Left lung (tissue), 10 donors: ENCODE measurements around the gene KPNA5. TPM values are rescaled to one million over a fixed set of nuclear protein-coding genes. Genes with fewer than 3 reads are reported as not detected.
A peak's percentile ranks its signal among the peaks of the same experiment; 100 is the strongest.

Experiments used
- ATAC-seq: fragments of 200-7000 bp; cut with Tn5 transposase; one replicate; pipeline ENCODE4 v1.9.1; 2020; ENCODE audit warnings: moderate library complexity
- DNase-seq, 4 donors: peaks; one replicate each; pipeline ENCODE4 v3.0.0-alpha.2; 2013 to 2020
- H3K27ac ChIP-seq, 2 donors: fragments of 200-600 bp; sonication (generic) in 1 of 2; one replicate each; pipeline versions ENCODE4 v1.5.0 to v1.8.0; 2020 to 2021
- H3K27me3 ChIP-seq, 2 donors: fragments of 200-600 bp; sonication (generic) in 1 of 2; one replicate each; pipeline versions ENCODE4 v1.5.0 to v1.8.0; 2020 to 2021
- H3K36me3 ChIP-seq, 2 donors: fragments of 200-600 bp; sonication (generic) in 1 of 2; one replicate each; pipeline versions ENCODE4 v1.5.0 to v1.8.0; 2020 to 2021
- H3K4me1 ChIP-seq, 2 donors: fragments of 200-600 bp; one replicate each; pipeline ENCODE4 v1.8.0; 2021
- H3K4me3 ChIP-seq, 2 donors: fragments of 200-600 bp; sonication (generic) in 1 of 2; one replicate each; pipeline versions ENCODE4 v1.5.0 to v1.8.0; 2020 to 2021; ENCODE audit warnings: mild to moderate bottlenecking in 1 of 2
- H3K9me3 ChIP-seq, 2 donors: fragments of 200-600 bp; sonication (generic) in 1 of 2; one replicate each; pipeline versions ENCODE4 v1.5.0 to v1.8.0; 2020 to 2021
- intact Hi-C, 2 donors: fragments of 100-400 bp; cut with DNase I; formaldehyde crosslinking; loops; one replicate each; pipeline versions ENCODE4 v1.11.2 to v1.14.2; 2022
- polyA plus RNA-seq, 6 donors: library from polyadenylated mRNA; unstranded; fragments of 120-200 nt; gene quantifications; one replicate each; pipeline ENCODE4 v1.2.1, GENCODE V29; 2013; ENCODE audit not compliant: insufficient read length in 6 of 6
- total RNA-seq, 2 donors: library from RNA; stranded (reverse); fragmentation: NEBNext Ultra II Directional; extraction: Animal tissue kit (Norgen Biotek cat#: 25700); gene quantifications; one replicate each; pipeline ENCODE4 v1.2.1, GENCODE V29; 2021
- TF ChIP-seq, protein P1 (sequence below), 2 donors: fragments of 200-600 bp; sonication (generic) in 1 of 2; IDR thresholded peaks; one replicate each; pipeline versions ENCODE4 v1.5.0 to v1.8.0; 2021; ENCODE audit warnings: antibody characterized with exemption in 2 of 2
- donor health status: DM: no; HTN: yes; CAD: no.
- donor health status: DM: no; HTN: no; CAD: no.

KPNA5 gene
- total and polyA plus RNA-seq, 8 donors: 10.2 to 31.1 (median 26.2) TPM

DNA sequence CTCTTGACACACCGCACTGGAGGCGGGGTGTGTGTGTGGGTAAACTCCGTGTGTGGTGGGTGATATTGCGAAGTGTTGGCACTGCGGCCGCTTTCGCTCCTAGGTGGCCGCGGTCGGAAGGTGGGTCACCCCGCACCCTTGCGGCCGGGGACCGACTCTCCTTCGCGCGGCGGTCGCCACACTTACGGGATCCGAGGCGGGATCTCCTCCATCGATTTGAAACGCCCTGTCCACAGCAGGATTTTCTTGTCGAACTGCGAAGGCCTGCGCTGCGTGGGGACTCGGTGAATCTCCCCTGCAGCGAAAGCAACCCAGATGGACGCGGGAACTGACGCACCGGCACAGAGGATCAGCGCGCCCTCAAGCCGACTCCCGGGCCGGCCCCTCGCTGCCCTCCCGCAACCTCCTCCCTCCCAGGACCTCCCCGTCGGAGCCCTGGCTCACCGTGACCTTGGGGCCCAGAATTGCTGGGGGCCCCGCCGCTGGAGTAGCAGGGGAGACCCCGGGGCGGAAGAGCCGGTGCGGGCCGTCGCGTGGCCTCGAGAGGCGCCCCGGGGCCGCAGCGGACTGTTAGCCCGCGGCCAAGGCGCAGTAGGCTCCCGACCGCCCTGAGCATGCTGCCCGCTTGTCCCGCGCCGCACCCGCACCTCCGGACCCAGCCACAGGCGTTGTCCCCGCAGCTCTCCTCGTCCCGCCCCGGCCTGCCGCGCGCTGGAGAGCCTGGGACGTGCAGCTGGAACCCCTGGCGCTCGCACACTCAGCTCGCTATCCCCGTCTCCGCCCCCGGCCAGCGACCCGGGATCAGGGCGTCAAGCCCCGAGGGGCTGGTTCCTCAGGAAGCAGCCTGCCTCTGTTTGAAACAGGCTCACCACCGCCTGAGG lies 84.2 kb downstream of the KPNA5 start, which contains the start of gene FAM162B:
TSS of gene FAM162B (minus strand) at position 759 of the 881 bp plus-strand sequence. CDS start at position 616, 143 bp downstream.
- TF ChIP-seq, protein P1, sequence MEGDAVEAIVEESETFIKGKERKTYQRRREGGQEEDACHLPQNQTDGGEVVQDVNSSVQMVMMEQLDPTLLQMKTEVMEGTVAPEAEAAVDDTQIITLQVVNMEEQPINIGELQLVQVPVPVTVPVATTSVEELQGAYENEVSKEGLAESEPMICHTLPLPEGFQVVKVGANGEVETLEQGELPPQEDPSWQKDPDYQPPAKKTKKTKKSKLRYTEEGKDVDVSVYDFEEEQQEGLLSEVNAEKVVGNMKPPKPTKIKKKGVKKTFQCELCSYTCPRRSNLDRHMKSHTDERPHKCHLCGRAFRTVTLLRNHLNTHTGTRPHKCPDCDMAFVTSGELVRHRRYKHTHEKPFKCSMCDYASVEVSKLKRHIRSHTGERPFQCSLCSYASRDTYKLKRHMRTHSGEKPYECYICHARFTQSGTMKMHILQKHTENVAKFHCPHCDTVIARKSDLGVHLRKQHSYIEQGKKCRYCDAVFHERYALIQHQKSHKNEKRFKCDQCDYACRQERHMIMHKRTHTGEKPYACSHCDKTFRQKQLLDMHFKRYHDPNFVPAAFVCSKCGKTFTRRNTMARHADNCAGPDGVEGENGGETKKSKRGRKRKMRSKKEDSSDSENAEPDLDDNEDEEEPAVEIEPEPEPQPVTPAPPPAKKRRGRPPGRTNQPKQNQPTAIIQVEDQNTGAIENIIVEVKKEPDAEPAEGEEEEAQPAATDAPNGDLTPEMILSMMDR (IDR thresholded peaks at IDR 0.05): no peak
- ATAC-seq: peak; percentile 80
- H3K4me1 ChIP-seq: peaks cover 0 to 15% of the 10 kb centered on the region in 2 donors
- H3K27ac ChIP-seq: peak within 1 kb of the TSS; percentile 28 to 33
- peaks cover 40 to 61% of the 10 kb centered on the region in 2 donors for H3K27me3 ChIP-seq
- intact Hi-C loops: no loop called here
- H3K36me3 ChIP-seq: no peaks in the 10 kb centered on the region
- peak; percentile 34 to 81 (median 74) for DNase-seq
- H3K9me3 ChIP-seq: no peaks in the 10 kb centered on the region
- peak within 1 kb of the TSS; percentile 45 to 48 for H3K4me3 ChIP-seq

DNA sequence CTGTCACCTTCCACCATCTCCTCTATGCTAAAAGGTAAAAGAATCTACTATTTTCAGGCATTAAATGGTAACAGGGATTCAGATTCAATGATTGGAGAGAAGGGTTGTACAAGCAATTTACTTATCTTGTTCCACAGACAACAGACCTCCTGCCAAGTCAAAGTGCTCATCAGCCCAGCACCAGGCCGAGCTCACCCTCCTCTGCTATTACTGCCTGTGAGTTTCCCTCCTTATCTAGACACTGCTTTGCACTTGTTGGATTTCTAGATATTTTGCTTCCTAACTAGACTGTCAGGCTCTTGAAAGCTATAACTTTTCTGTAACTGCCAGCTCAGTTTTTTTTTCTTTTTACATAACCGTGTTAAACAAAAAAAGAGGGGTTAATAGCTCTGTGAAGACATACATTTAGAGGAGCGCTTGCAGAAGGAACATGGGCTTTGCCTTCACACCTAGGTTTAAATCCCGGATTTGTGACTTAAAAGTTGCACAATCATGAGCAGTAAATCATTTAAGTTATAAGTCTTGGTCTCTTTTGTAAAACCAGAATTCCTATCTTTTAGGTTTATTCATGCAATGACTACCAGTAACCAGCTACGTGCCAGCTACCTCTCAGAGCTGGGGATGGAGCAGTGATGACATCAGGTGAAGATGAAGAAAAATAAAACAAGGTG lies 85.6 kb downstream of the KPNA5 start:
- Histone ChIP-seq H3K4me1 (peaks cover 0 to 15% of the 10 kb centered on the region in 2 donors), H3K27me3 (peaks cover 40 to 61% of the 10 kb centered on the region in 2 donors), H3K36me3 (no peaks in the 10 kb centered on the region), H3K4me3 (no peak overlapping the region), H3K27ac (no peak overlapping the region), H3K9me3 (no peaks in the 10 kb centered on the region)
- no peak for DNase-seq
- no peak for ATAC-seq
- TF ChIP-seq, protein P1 (IDR thresholded peaks at IDR 0.05): no peak
- intact Hi-C loops: no loop called here

DNA sequence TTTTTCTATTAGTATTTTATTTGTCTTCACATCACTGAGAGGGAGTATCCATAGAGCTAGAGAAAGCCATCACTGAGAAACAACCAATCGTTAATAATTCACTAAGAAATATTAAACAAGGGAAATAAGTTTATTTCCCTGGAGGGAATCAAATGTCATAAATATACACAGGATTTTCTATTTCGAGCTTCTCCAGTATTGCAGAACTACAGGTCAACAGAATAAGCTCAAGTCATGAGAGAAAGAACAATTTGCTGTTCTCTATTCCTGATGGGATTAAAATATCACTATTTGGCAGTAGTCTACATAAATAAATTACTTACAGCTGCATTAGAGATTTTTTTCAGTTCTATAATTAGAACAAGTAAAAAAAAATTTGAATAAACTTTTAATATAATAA lies 86.7 kb downstream of the KPNA5 start:
- Histone ChIP-seq H3K36me3 (no peaks in the 10 kb centered on the region), H3K9me3 (no peaks in the 10 kb centered on the region), H3K4me3 (no peak overlapping the region), H3K4me1 (peaks cover 0 to 15% of the 10 kb centered on the region in 2 donors), H3K27ac (no peak overlapping the region), H3K27me3 (peaks cover 40 to 58% of the 10 kb centered on the region in 2 donors)
- no peak for DNase-seq
- no peak for ATAC-seq
- intact Hi-C loops: no loop called here
- TF ChIP-seq, protein P1 (IDR thresholded peaks at IDR 0.05): no peak

DNA sequence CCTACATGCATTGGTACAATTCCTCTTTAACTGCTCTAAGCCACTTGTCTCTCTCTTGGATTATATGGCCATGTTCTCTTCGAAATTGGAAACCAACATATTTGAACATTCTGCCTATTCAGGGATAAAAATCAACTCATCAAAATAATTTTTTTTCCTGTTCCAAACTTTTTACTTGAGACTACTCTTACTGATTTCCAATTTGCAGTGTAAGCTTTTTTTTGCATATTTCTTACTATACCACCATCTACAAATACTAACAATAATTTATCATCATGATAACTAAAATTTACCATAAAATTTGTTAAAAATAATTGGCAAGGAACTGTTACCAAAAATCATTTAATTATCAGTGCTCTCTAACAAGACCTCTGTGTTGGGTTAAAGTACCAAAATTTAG lies 91.4 kb downstream of the KPNA5 start:
- DNase-seq: no peak
- TF ChIP-seq, protein P1 (IDR thresholded peaks at IDR 0.05): no peak
- ATAC-seq: no peak
- intact Hi-C loops: no loop called here
- Histone ChIP-seq H3K9me3 (no peaks in the 10 kb centered on the region), H3K27me3 (peaks cover 3 to 10% of the 10 kb centered on the region in 2 donors), H3K4me1 (no peaks in the 10 kb centered on the region), H3K27ac (no peak overlapping the region), H3K36me3 (no peaks in the 10 kb centered on the region), H3K4me3 (no peak overlapping the region)

DNA sequence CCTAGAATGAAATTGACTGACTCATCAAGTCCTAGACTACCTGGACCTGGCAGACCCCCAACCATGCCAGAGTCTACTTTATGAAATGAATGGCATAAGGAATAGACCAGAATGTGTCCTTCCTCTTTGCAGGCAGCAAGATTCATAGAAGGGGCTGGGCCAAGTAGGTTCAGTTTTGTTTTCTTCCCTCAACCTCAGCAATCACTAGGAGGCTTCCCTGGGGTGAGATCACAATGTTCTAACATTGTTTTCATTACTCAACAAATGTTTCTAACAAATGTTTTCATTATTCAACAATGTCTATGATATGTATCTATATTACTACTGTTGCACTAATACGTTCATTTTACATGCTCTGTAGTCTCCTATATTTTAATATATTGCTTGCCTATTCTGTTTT lies 92.9 kb downstream of the KPNA5 start:
- DNase-seq (no peak), ATAC-seq (no peak)
- TF ChIP-seq, protein P1 (IDR thresholded peaks at IDR 0.05): no peak
- intact Hi-C loops: no loop called here
- H3K4me3 ChIP-seq: no peak overlapping the region
- peaks cover 0 to 6% of the 10 kb centered on the region in 2 donors for H3K27me3 ChIP-seq
- no peaks in the 10 kb centered on the region for H3K9me3 ChIP-seq
- H3K4me1 ChIP-seq: no peaks in the 10 kb centered on the region
- H3K27ac ChIP-seq: no peak overlapping the region
- no peaks in the 10 kb centered on the region for H3K36me3 ChIP-seq
